ENCODE data around the gene PANX3. TPM values are rescaled to one million over a fixed set of nuclear protein-coding genes. Genes with fewer than 3 reads are reported as not detected.

The PANX3 gene
- total RNA-seq, 1 experiment from 2014 or later: not detected

DNA sequence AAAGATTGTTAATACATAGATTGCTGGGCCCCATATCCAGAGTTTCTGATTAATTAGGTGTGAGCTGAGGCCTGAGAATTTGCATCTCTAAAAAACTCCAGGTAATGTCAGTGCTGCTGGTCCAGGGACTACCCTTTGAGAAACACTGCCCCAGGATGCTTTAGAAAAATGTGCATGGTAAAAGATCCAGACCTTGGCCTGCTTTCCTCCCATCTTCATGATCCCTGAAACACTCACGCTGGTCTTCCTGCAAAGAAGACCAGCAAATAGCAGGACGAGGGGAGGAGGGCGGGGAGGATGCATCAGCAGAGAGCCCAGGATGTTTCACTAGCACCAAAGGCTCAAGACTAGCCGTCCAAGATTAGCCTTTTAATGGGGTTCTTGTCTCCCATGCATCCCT lies 41.5 kb upstream of the PANX3 start, which contains the start of gene OR8A1:
TSS of gene OR8A1 (plus strand) at position 301 of the 400 bp plus-strand sequence. CDS start 123 bp downstream, outside the sequence.
- no peak for TF ChIP-seq CTCF (conservative IDR thresholded peaks at IDR 0.05)
- Histone ChIP-seq H4K8ac (replicated peaks; ENCODE audit: insufficient read length, low read depth, low read length) (no peak within 1 kb of the TSS), H4K5ac (ENCODE audit: insufficient read length, low read depth, low read length) (no peak within 1 kb of the TSS), H2BK12ac (ENCODE audit: insufficient read length, low read depth, low read length) (no peak within 1 kb of the TSS), H2AFZ (ENCODE audit: low read length) (no peak within 1 kb of the TSS), H3K9ac (ENCODE audit: extremely low read depth, insufficient read length, low read length) (no peak within 1 kb of the TSS), H3K27ac (ENCODE audit: insufficient read length, low read depth, low read length) (no peak within 1 kb of the TSS), H3K23me2 (ENCODE audit: insufficient read length, low read depth, low read length, poor library complexity, severe bottlenecking) (no peaks in the 10 kb centered on the region), H3K79me1 (ENCODE audit: insufficient read depth, low read depth, low read length, poor library complexity, severe bottlenecking) (no peaks in the 10 kb centered on the region), H3K9me3 (ENCODE audit: control insufficient read depth, low read depth, low read length) (no peaks in the 10 kb centered on the region), H3K79me2 (ENCODE audit: insufficient read depth, low read length) (no peaks in the 10 kb centered on the region), H3K4me1 (ENCODE audit: insufficient read depth, low read length) (peaks cover 4% of the 10 kb centered on the region; the same call in 1 of the 2 replicates), H4K20me1 (ENCODE audit: control insufficient read depth, insufficient read depth, insufficient read length) (no peaks in the 10 kb centered on the region), H3K23ac (ENCODE audit: insufficient read length, low read depth, low read length) (no peak within 1 kb of the TSS), H2BK120ac (ENCODE audit: low read depth, low read length, poor library complexity, severe bottlenecking) (no peak within 1 kb of the TSS), H3T11ph (ENCODE audit: low read length) (no peak within 1 kb of the TSS), H3K18ac (ENCODE audit: insufficient read length, low read depth, low read length) (no peak within 1 kb of the TSS), H2BK5ac (ENCODE audit: insufficient read length, low read length) (no peak within 1 kb of the TSS), H3K56ac (ENCODE audit: insufficient read length, low read depth, low read length) (no peak within 1 kb of the TSS), H2AK5ac (ENCODE audit: insufficient read length, low read length) (no peak within 1 kb of the TSS), H2BK20ac (ENCODE audit: low read depth, low read length, poor library complexity, severe bottlenecking) (no peak within 1 kb of the TSS), H3K27me3 (ENCODE audit: insufficient read depth, low read length) (no peaks in the 10 kb centered on the region), H3K4me2 (ENCODE audit: insufficient read depth, insufficient read length, low read length) (no peak within 1 kb of the TSS), H3K4ac (ENCODE audit: low read depth, low read length) (no peak within 1 kb of the TSS), H4K91ac (ENCODE audit: insufficient read length, low read depth, low read length) (no peak within 1 kb of the TSS), H3K14ac (ENCODE audit: insufficient read depth, low read length) (no peak within 1 kb of the TSS), H2BK15ac (ENCODE audit: low read depth, low read length) (no peak within 1 kb of the TSS)
- no peak within 1 kb of the TSS for H3K27ac Mint-ChIP-seq
- no peaks in the 10 kb centered on the region for H3K27me3 Mint-ChIP-seq (ENCODE audit: low read depth)
- H3K36me3 Mint-ChIP-seq (ENCODE audit: insufficient read depth in 1 of 3, low read depth in 3 of 3): no peaks in the 10 kb centered on the region; a peak in 1 of 7 replicates
- no peak for DNase-seq
- no CpG with 5 or more reads among the region's 4 CpGs for WGBS (ENCODE audit: extremely low coverage, insufficient read length, low lambda C conversion rate)
- peaks cover 6 to 9% of the 10 kb centered on the region in 2 experiments for H3K4me1 Mint-ChIP-seq
- H3K9me3 Mint-ChIP-seq: no peaks in the 10 kb centered on the region; a peak in 1 of 5 replicates
- no peak within 1 kb of the TSS for H3K4me3 Mint-ChIP-seq
